ENCODE data around the gene GALNT14. TPM values are rescaled to one million over a fixed set of nuclear protein-coding genes. Genes with fewer than 3 reads are reported as not detected.

GALNT14 gene
- total RNA-seq, 3 donors from 2014 or later: 0.33 to 1.3 (median 0.98) TPM

DNA sequence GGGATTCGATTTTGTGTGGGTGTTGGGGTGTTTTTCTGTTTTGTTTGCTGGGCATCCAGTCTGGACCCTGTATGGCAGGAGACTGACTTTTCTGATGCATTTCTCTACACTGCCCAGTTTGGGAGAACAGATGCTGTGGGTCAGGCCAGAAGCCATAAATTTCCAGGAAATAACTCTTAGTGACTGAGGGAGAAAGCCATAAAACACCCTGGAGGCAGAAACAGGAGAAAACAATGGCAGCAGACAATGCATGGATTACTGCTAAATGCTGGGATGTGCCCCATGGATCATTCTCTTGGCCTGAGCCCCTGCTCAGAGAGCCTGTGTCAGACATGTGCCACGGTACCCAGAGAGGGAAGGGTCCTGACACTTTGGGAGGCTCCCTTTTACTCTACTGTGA is 197.4 kb downstream of the GALNT14 start:
- Mint-ChIP-seq H3K4me1 (ENCODE audit: low read depth) (no peaks in the 10 kb centered on the region), H3K36me3 (ENCODE audit: insufficient read depth) (no peaks in the 10 kb centered on the region), H3K27me3 (ENCODE audit: low read depth) (peaks cover 7% of the 10 kb centered on the region), H3K9me3 (no peaks in the 10 kb centered on the region), H3K4me3 (no peak overlapping the region)
- ATAC-seq: no peak
- no peak for DNase-seq

- H3K27me3 Mint-ChIP-seq (ENCODE audit: low read depth): peaks cover 7% of the 10 kb centered on the region
- no peaks in the 10 kb centered on the region for H3K36me3 Mint-ChIP-seq (ENCODE audit: insufficient read depth)
- no peak overlapping the region for H3K4me3 Mint-ChIP-seq
- H3K4me1 Mint-ChIP-seq (ENCODE audit: low read depth): no peaks in the 10 kb centered on the region
- no peak for DNase-seq
- ATAC-seq: no peak
- H3K9me3 Mint-ChIP-seq: no peaks in the 10 kb centered on the region
Observed at GRCh38 chr2:30939364-30939763, 198.9 kb downstream of the GALNT14 start.

- peaks cover 7% of the 10 kb centered on the region for H3K27me3 Mint-ChIP-seq (ENCODE audit: low read depth)
- ATAC-seq (no peak), DNase-seq (no peak)
- H3K4me1 Mint-ChIP-seq (ENCODE audit: low read depth): no peaks in the 10 kb centered on the region
- no peak overlapping the region for H3K4me3 Mint-ChIP-seq
- no peaks in the 10 kb centered on the region for H3K9me3 Mint-ChIP-seq
- H3K36me3 Mint-ChIP-seq (ENCODE audit: insufficient read depth): no peaks in the 10 kb centered on the region
Observed at GRCh38 chr2:30938196-30938595, 200.0 kb downstream of the GALNT14 start.

DNA sequence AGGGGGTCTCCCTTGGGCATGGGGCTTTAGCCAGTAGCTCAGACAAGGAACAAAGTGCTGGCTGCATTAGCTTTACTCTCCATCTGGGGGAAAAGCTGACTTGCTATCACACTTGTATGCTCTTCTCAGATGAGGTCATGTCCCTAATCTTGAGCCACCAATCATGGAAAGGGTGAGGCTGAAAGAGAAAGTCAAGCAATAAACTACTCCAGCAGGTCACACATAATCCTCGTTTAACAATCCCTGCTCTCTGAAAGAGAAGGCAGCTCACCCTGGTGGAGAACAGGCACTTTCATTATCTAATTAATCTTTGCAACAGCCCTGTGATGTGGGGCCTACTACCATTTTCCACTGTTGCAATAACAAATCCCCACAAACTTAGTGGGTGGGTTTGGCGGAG is 201.3 kb downstream of the GALNT14 start:
- H3K4me3 Mint-ChIP-seq: no peak overlapping the region
- no peaks in the 10 kb centered on the region for H3K4me1 Mint-ChIP-seq (ENCODE audit: low read depth)
- H3K36me3 Mint-ChIP-seq (ENCODE audit: insufficient read depth): no peaks in the 10 kb centered on the region
- H3K27me3 Mint-ChIP-seq (ENCODE audit: low read depth): peaks cover 6% of the 10 kb centered on the region
- no peaks in the 10 kb centered on the region for H3K9me3 Mint-ChIP-seq
- ATAC-seq: no peak
- DNase-seq: no peak

DNA sequence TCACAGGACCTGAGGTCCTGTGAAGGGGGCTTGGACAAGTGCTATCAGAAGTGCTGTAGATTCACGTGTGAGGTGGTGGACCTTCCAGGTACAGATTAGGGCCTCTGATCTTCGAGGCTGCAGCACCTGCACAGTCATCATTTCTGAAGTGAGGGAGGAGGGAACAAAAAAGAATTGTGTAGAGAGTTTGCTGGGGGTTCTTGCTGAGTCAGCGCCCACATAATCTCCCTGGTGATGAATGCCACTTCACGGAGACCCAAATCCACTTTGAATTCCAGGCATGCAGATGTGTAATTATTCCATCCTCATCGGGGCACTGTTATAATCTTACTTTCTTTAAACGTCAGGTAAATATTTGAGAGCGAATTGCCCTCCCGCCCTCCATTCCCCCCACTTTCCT is 202.4 kb downstream of the GALNT14 start:
- H3K36me3 Mint-ChIP-seq (ENCODE audit: insufficient read depth): no peaks in the 10 kb centered on the region
- no peaks in the 10 kb centered on the region for H3K4me1 Mint-ChIP-seq (ENCODE audit: low read depth)
- no peak for ATAC-seq
- H3K9me3 Mint-ChIP-seq: no peaks in the 10 kb centered on the region
- no peaks in the 10 kb centered on the region for H3K27me3 Mint-ChIP-seq (ENCODE audit: low read depth)
- DNase-seq: no peak
- no peak overlapping the region for H3K4me3 Mint-ChIP-seq

DNA sequence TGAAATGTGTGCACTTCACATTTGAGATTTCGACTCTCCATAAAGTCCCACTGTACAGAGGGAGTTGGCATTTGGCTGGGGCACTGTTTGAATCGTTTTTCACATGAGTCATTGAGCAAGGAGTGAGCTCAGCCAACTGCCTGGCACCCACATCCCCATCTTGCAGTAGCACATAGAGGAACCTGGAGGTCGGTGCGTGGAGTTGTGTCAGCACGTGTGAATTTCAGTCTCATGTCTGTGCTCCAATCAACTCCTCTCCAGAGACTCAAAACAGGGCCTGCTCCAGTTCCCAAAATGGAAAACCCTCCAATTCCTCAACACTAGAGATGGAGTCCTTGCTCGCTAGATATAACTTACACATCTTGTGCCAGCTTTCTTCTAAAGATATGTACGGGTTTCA is 204.2 kb downstream of the GALNT14 start:
- H3K36me3 Mint-ChIP-seq (ENCODE audit: insufficient read depth): no peaks in the 10 kb centered on the region
- H3K9me3 Mint-ChIP-seq: no peaks in the 10 kb centered on the region
- no peaks in the 10 kb centered on the region for H3K4me1 Mint-ChIP-seq (ENCODE audit: low read depth)
- H3K4me3 Mint-ChIP-seq: no peak overlapping the region
- ATAC-seq (no peak), DNase-seq (no peak)
- no peaks in the 10 kb centered on the region for H3K27me3 Mint-ChIP-seq (ENCODE audit: low read depth)

DNA sequence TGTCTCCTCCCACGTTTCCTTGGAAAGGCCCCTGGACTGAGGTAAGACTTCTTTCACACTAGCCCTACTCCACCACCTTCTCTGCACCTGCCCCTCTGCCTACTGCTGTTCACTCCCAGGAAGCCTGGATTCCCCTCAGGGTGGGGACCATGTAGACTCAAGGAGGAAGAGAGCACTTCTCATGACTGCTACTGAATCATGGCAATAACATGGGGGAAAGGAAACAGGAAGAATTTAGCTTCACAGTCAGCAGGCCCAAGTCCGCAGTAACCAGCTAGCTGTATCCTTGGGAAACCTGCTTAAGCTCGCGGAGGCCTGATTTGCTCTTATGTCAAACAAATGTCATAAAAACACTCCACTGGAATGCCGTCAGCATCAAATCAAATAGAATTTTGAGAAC is 204.7 kb downstream of the GALNT14 start:
- H3K27me3 Mint-ChIP-seq (ENCODE audit: low read depth): no peaks in the 10 kb centered on the region
- ATAC-seq: no peak
- H3K4me3 Mint-ChIP-seq: no peak overlapping the region
- DNase-seq: no peak
- H3K4me1 Mint-ChIP-seq (ENCODE audit: low read depth): no peaks in the 10 kb centered on the region
- no peaks in the 10 kb centered on the region for H3K36me3 Mint-ChIP-seq (ENCODE audit: insufficient read depth)
- no peaks in the 10 kb centered on the region for H3K9me3 Mint-ChIP-seq

DNA sequence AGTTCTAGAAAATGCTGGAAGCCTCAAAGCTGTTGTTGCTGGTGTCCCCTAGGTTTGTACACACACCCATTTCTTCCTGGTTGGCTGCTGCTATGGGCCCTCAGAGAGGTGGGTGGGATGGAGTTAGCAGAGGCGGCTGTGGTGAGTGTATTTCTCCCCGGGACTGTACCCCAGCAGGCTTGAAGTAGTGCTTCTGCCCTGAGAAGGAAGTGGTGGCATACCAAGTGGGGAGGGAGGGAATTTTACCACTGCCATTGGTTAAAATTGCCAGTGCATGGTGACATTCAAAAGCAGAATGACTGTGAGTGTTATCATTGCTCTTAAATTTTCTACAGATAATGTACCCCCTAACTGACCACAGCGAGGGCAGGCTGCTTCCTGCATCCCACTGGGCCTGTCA is 205.4 kb downstream of the GALNT14 start:
- Mint-ChIP-seq H3K9me3 (no peaks in the 10 kb centered on the region), H3K4me3 (no peak overlapping the region), H3K27me3 (ENCODE audit: low read depth) (no peaks in the 10 kb centered on the region), H3K4me1 (ENCODE audit: low read depth) (no peaks in the 10 kb centered on the region), H3K36me3 (ENCODE audit: insufficient read depth) (no peaks in the 10 kb centered on the region)
- no peak for ATAC-seq
- DNase-seq: no peak

- no peaks in the 10 kb centered on the region for H3K27me3 Mint-ChIP-seq (ENCODE audit: low read depth)
- DNase-seq (no peak), ATAC-seq (no peak)
- H3K4me3 Mint-ChIP-seq: no peak overlapping the region
- no peaks in the 10 kb centered on the region for H3K4me1 Mint-ChIP-seq (ENCODE audit: low read depth)
- H3K9me3 Mint-ChIP-seq: no peaks in the 10 kb centered on the region
- no peaks in the 10 kb centered on the region for H3K36me3 Mint-ChIP-seq (ENCODE audit: insufficient read depth)
Observed at GRCh38 chr2:30931841-30932407, 206.3 kb downstream of the GALNT14 start.

GRCh38 chr2:30930716-30931115 is 207.5 kb downstream of the GALNT14 start:
- Mint-ChIP-seq H3K9me3 (no peaks in the 10 kb centered on the region), H3K36me3 (ENCODE audit: insufficient read depth) (no peaks in the 10 kb centered on the region), H3K4me3 (no peak overlapping the region), H3K27me3 (ENCODE audit: low read depth) (no peaks in the 10 kb centered on the region), H3K4me1 (ENCODE audit: low read depth) (no peaks in the 10 kb centered on the region)
- no peak for ATAC-seq
- DNase-seq: no peak

DNA sequence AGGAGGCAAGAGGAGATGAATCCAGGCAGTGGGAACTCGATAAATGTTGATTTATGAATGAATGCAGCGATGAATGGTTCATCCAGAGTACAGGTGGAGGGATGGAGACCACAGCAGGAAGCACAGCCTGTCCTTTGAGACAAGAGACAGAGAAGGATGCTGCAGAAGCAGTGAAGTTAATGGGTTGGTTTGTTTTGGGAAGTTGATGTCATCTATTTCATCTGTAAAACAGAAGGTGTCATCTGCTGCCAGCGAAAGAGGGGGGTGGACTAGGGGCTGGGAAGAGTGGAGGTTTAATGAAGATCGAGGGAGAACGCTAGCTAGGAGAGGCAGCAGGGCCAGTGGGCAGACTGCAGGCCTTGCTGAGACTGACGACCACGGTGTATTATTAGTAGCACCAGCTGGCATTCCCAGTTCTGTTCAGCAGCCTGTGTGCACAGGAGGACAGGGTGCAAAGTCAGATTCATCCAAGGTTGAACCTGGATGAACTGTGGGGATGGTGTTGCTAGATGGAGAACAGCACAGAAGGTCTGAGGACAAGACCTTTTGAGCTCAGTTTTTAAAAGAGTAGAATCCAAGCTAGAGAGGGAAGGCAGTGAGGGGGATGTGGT is 210.7 kb downstream of the GALNT14 start:
- no peaks in the 10 kb centered on the region for H3K9me3 Mint-ChIP-seq

GRCh38 chr2:30926606-30927005 is 211.6 kb downstream of the GALNT14 start:
- ATAC-seq: no peak
- no peak overlapping the region for H3K4me3 Mint-ChIP-seq
- DNase-seq: no peak
- no peaks in the 10 kb centered on the region for H3K36me3 Mint-ChIP-seq (ENCODE audit: insufficient read depth)
- no peaks in the 10 kb centered on the region for H3K4me1 Mint-ChIP-seq (ENCODE audit: low read depth)
- no peaks in the 10 kb centered on the region for H3K9me3 Mint-ChIP-seq
- H3K27me3 Mint-ChIP-seq (ENCODE audit: low read depth): no peaks in the 10 kb centered on the region

More for the DNA sequence above, 210.7 kb downstream of the GALNT14 start:
- Mint-ChIP-seq H3K4me3 (no peak overlapping the region), H3K4me1 (ENCODE audit: low read depth) (no peaks in the 10 kb centered on the region), H3K27me3 (ENCODE audit: low read depth) (no peaks in the 10 kb centered on the region), H3K36me3 (ENCODE audit: insufficient read depth) (no peaks in the 10 kb centered on the region)
- no peak for DNase-seq
- no peak for ATAC-seq

DNA sequence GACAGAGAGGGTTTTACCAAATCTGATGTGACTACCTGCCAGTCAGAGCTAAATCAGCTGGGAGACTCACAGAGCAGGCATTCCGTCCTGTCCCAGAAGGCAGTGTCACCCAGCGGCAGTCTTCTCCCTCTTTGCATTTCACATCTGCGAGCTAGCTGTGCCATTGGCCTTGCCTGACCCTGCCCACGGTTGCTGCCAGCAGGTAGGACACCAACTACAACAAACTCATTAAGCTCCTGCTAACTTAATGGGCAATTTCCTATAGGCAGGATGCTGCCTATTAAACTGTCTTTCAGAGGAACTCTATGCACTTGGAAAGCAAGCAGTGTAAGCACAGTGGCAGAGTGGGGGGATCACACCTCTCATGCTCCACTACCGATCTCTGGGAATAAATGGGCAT is 214.6 kb downstream of the GALNT14 start:
- ATAC-seq (no peak), DNase-seq (no peak)
- Mint-ChIP-seq H3K4me3 (no peak overlapping the region), H3K9me3 (no peaks in the 10 kb centered on the region), H3K27me3 (ENCODE audit: low read depth) (no peaks in the 10 kb centered on the region), H3K36me3 (ENCODE audit: insufficient read depth) (no peaks in the 10 kb centered on the region), H3K4me1 (ENCODE audit: low read depth) (no peaks in the 10 kb centered on the region)

- Mint-ChIP-seq H3K9me3 (no peaks in the 10 kb centered on the region), H3K4me1 (ENCODE audit: low read depth) (no peaks in the 10 kb centered on the region), H3K27me3 (ENCODE audit: low read depth) (no peaks in the 10 kb centered on the region), H3K36me3 (ENCODE audit: insufficient read depth) (no peaks in the 10 kb centered on the region), H3K4me3 (no peak overlapping the region)
- DNase-seq (no peak), ATAC-seq (no peak)
Observed at GRCh38 chr2:30920511-30920910, 217.7 kb downstream of the GALNT14 start.

- Mint-ChIP-seq H3K4me1 (ENCODE audit: low read depth) (no peaks in the 10 kb centered on the region), H3K27me3 (ENCODE audit: low read depth) (peaks cover 2% of the 10 kb centered on the region), H3K4me3 (no peak overlapping the region), H3K9me3 (no peaks in the 10 kb centered on the region), H3K36me3 (ENCODE audit: insufficient read depth) (no peaks in the 10 kb centered on the region)
- no peak for DNase-seq
- ATAC-seq: no peak
Observed at GRCh38 chr2:30915486-30915885, 222.8 kb downstream of the GALNT14 start.

Measured in activated T-cell treated with anti-CD3 and anti-CD28 coated beads, Interleukin-2, amount 50 U/mL, for 4 hours (primary cell).